ENCODE data around the gene PTPRJ. TPM values are rescaled to one million over a fixed set of nuclear protein-coding genes. Genes with fewer than 3 reads are reported as not detected.

Gene PTPRJ
- total RNA-seq, 2 experiments from 2014 or later, result 74.3 to 80.5 TPM

- H3K4me1 Mint-ChIP-seq, result peaks cover 81% of the 10 kb centered on the region
- CTCF ChIA-PET, result interaction anchor here (1.4 to 8.1 kb wide), 3 partner anchors 49 to 57 kb away, joined by 3 to 65 read pairs (median 30); no protein-coding TSS in a partner anchor
- H3K9me3 Mint-ChIP-seq (ENCODE audit: low read depth), result no peaks in the 10 kb centered on the region
- ATAC-seq (no peak), DNase-seq (no peak)
- no peaks in the 10 kb centered on the region for H3K27me3 Mint-ChIP-seq
- H3K36me3 Mint-ChIP-seq, result peaks cover 18% of the 10 kb centered on the region
- no peak overlapping the region for H3K4me3 Mint-ChIP-seq
- peak overlapping the region; percentile 94 for H3K27ac Mint-ChIP-seq
Measured at GRCh38 chr11:48058788-48059187, 78.4 kb downstream of the PTPRJ start.

GRCh38 chr11:48062649-48063048 lies 82.3 kb downstream of the PTPRJ start:
- Mint-ChIP-seq H3K27ac (no peak overlapping the region), H3K9me3 (ENCODE audit: low read depth) (no peaks in the 10 kb centered on the region), H3K4me3 (no peak overlapping the region), H3K4me1 (peaks cover 54% of the 10 kb centered on the region), H3K36me3 (peaks cover 16% of the 10 kb centered on the region), H3K27me3 (no peaks in the 10 kb centered on the region)
- CTCF ChIA-PET, result interaction anchor here (0.7 to 1.5 kb wide), 2 partner anchors 61 to 88 kb away, joined by 3 read pairs; no protein-coding TSS in a partner anchor
- no peak for ATAC-seq
- DNase-seq, result no peak

GRCh38 chr11:48063424-48063978 lies 83.1 kb downstream of the PTPRJ start:
- peaks cover 21% of the 10 kb centered on the region for H3K36me3 Mint-ChIP-seq
- H3K27me3 Mint-ChIP-seq, result no peaks in the 10 kb centered on the region
- CTCF ChIA-PET, result interaction anchor here (1.8 to 2.0 kb wide), 2 partner anchors 45 to 129 kb away, joined by 6 to 8 read pairs; no protein-coding TSS in a partner anchor
- no peaks in the 10 kb centered on the region for H3K9me3 Mint-ChIP-seq (ENCODE audit: low read depth)
- DNase-seq (no peak), ATAC-seq (no peak)
- H3K4me3 Mint-ChIP-seq, result no peak overlapping the region
- H3K27ac Mint-ChIP-seq, result peak overlapping the region; percentile 38
- peaks cover 45% of the 10 kb centered on the region for H3K4me1 Mint-ChIP-seq

GRCh38 chr11:48064306-48064705 lies 83.9 kb downstream of the PTPRJ start:
- ATAC-seq (no peak), DNase-seq (no peak)
- CTCF ChIA-PET, result interaction anchor here (1.8 to 2.0 kb wide), 2 partner anchors 44 to 130 kb away, joined by 6 to 8 read pairs; no protein-coding TSS in a partner anchor
- Mint-ChIP-seq H3K27ac (no peak overlapping the region), H3K4me3 (no peak overlapping the region), H3K36me3 (peaks cover 25% of the 10 kb centered on the region), H3K9me3 (ENCODE audit: low read depth) (no peaks in the 10 kb centered on the region), H3K4me1 (peaks cover 40% of the 10 kb centered on the region), H3K27me3 (no peaks in the 10 kb centered on the region)

- H3K27me3 Mint-ChIP-seq, result no peaks in the 10 kb centered on the region
- H3K27ac Mint-ChIP-seq, result no peak overlapping the region
- H3K36me3 Mint-ChIP-seq, result peaks cover 33% of the 10 kb centered on the region
- DNase-seq, result no peak
- CTCF ChIA-PET, result interaction anchor here (0.6 to 1.1 kb wide), 2 partner anchors 13 to 516 kb away, joined by 3 to 5 read pairs; no protein-coding TSS in a partner anchor
- H3K4me3 Mint-ChIP-seq, result no peak overlapping the region
- ATAC-seq, result no peak
- no peaks in the 10 kb centered on the region for H3K9me3 Mint-ChIP-seq (ENCODE audit: low read depth)
- H3K4me1 Mint-ChIP-seq, result peaks cover 22% of the 10 kb centered on the region
Measured at GRCh38 chr11:48066881-48067800, 86.8 kb downstream of the PTPRJ start.

- Mint-ChIP-seq H3K4me3 (no peak overlapping the region), H3K9me3 (ENCODE audit: low read depth) (no peaks in the 10 kb centered on the region), H3K4me1 (peaks cover 19% of the 10 kb centered on the region), H3K27ac (no peak overlapping the region), H3K27me3 (no peaks in the 10 kb centered on the region), H3K36me3 (peaks cover 38% of the 10 kb centered on the region)
- ATAC-seq, result no peak
- CTCF ChIA-PET, result no interaction called here
- no peak for DNase-seq
Measured at GRCh38 chr11:48073031-48073861, 92.9 kb downstream of the PTPRJ start.

GRCh38 chr11:48074425-48075181 lies 94.2 kb downstream of the PTPRJ start:
- no peak for ATAC-seq
- Mint-ChIP-seq H3K4me1 (peaks cover 23% of the 10 kb centered on the region), H3K4me3 (no peak overlapping the region), H3K36me3 (peaks cover 37% of the 10 kb centered on the region), H3K27ac (no peak overlapping the region), H3K9me3 (ENCODE audit: low read depth) (no peaks in the 10 kb centered on the region), H3K27me3 (no peaks in the 10 kb centered on the region)
- no peak for DNase-seq
- CTCF ChIA-PET, result no interaction called here

- peaks cover 29% of the 10 kb centered on the region for H3K4me1 Mint-ChIP-seq
- no peaks in the 10 kb centered on the region for H3K9me3 Mint-ChIP-seq (ENCODE audit: low read depth)
- H3K27ac Mint-ChIP-seq, result no peak overlapping the region
- H3K4me3 Mint-ChIP-seq, result no peak overlapping the region
- H3K36me3 Mint-ChIP-seq, result peaks cover 33% of the 10 kb centered on the region
- CTCF ChIA-PET, result interaction anchor here (0.9 to 1.0 kb wide), 3 partner anchors 18 to 141 kb away, joined by 3 read pairs; no protein-coding TSS in a partner anchor
- DNase-seq, result no peak
- no peaks in the 10 kb centered on the region for H3K27me3 Mint-ChIP-seq
- ATAC-seq, result no peak
Measured at GRCh38 chr11:48075637-48076036, 95.3 kb downstream of the PTPRJ start.

GRCh38 chr11:48077251-48077650 lies 96.9 kb downstream of the PTPRJ start:
- H3K27ac Mint-ChIP-seq, result no peak overlapping the region
- DNase-seq (no peak), ATAC-seq (no peak)
- H3K27me3 Mint-ChIP-seq, result no peaks in the 10 kb centered on the region
- H3K4me1 Mint-ChIP-seq, result peaks cover 42% of the 10 kb centered on the region
- H3K4me3 Mint-ChIP-seq, result no peak overlapping the region
- no peaks in the 10 kb centered on the region for H3K9me3 Mint-ChIP-seq (ENCODE audit: low read depth)
- peaks cover 28% of the 10 kb centered on the region for H3K36me3 Mint-ChIP-seq
- CTCF ChIA-PET, result interaction anchor here (0.6 to 1.2 kb wide), 2 partner anchors 141 to 1193 kb away, joined by 3 to 4 read pairs; no protein-coding TSS in a partner anchor

- Mint-ChIP-seq H3K27ac (no peak overlapping the region), H3K9me3 (ENCODE audit: low read depth) (no peaks in the 10 kb centered on the region), H3K4me1 (peaks cover 44% of the 10 kb centered on the region), H3K4me3 (no peak overlapping the region), H3K27me3 (no peaks in the 10 kb centered on the region), H3K36me3 (peaks cover 27% of the 10 kb centered on the region)
- DNase-seq (no peak), ATAC-seq (no peak)
- CTCF ChIA-PET, result interaction anchor here (1.2 kb wide), 2 partner anchors 23 to 142 kb away, joined by 4 to 5 read pairs; no protein-coding TSS in a partner anchor
Measured at GRCh38 chr11:48078689-48079088, 98.3 kb downstream of the PTPRJ start.

GRCh38 chr11:48079596-48079995 lies 99.2 kb downstream of the PTPRJ start:
- CTCF ChIA-PET, result interaction anchor here (1.2 kb wide), 1 partner anchor 24 kb away, joined by 5 read pairs; no protein-coding TSS in a partner anchor
- Mint-ChIP-seq H3K27me3 (no peaks in the 10 kb centered on the region), H3K27ac (no peak overlapping the region), H3K4me3 (no peak overlapping the region), H3K9me3 (ENCODE audit: low read depth) (no peaks in the 10 kb centered on the region), H3K36me3 (peaks cover 34% of the 10 kb centered on the region), H3K4me1 (peaks cover 42% of the 10 kb centered on the region)
- DNase-seq (no peak), ATAC-seq (no peak)

GRCh38 chr11:48080301-48080861 lies 100.0 kb downstream of the PTPRJ start:
- no peaks in the 10 kb centered on the region for H3K9me3 Mint-ChIP-seq (ENCODE audit: low read depth)
- H3K4me3 Mint-ChIP-seq, result no peak overlapping the region
- CTCF ChIA-PET, result no interaction called here
- H3K27ac Mint-ChIP-seq, result no peak overlapping the region
- H3K27me3 Mint-ChIP-seq, result no peaks in the 10 kb centered on the region
- ATAC-seq (no peak), DNase-seq (no peak)
- peaks cover 40% of the 10 kb centered on the region for H3K4me1 Mint-ChIP-seq
- peaks cover 32% of the 10 kb centered on the region for H3K36me3 Mint-ChIP-seq

All from activated CD8-positive, alpha-beta memory T cell treated with anti-CD3 and anti-CD28 coated beads, Interleukin-2, amount 10 ng/mL, durations not matched to agents 7 days and 5 days (primary cell).